Effector memory CD4-positive, alpha-beta T cell (primary cell): ENCODE data around the gene MACROD2.

Experiments
- DNase-seq, 3 donors: peaks; one replicate each; pipeline ENCODE4 v3.0.0-alpha.2; 2020
- H3K27ac ChIP-seq: 2 replicates; pipeline ENCODE4 v1.7.0; 2013; ENCODE audit warnings: mild to moderate bottlenecking, low read length, moderate library complexity; ENCODE audit not compliant: insufficient read depth, poor library complexity, severe bottlenecking
- H3K27me3 ChIP-seq: replicated peaks from 2 replicates; pipeline ENCODE4 v1.7.0; 2013; ENCODE audit warnings: mild to moderate bottlenecking, low read length; ENCODE audit not compliant: insufficient read depth, control insufficient read depth, poor library complexity, severe bottlenecking
- H3K36me3 ChIP-seq: 2 replicates; pipeline ENCODE4 v1.7.0; 2013; ENCODE audit warnings: mild to moderate bottlenecking, low read length, moderate library complexity; ENCODE audit not compliant: control insufficient read depth, insufficient read depth
- H3K4me1 ChIP-seq: 2 replicates; pipeline ENCODE4 v1.7.0; 2013; ENCODE audit warnings: low read length, mild to moderate bottlenecking; ENCODE audit not compliant: control insufficient read depth, insufficient read depth, poor library complexity, severe bottlenecking
- H3K4me3 ChIP-seq: 2 replicates; pipeline ENCODE4 v1.7.0; 2013; ENCODE audit warnings: low read length, low read depth, mild to moderate bottlenecking; ENCODE audit not compliant: insufficient read depth, poor library complexity, severe bottlenecking
- H3K9me3 ChIP-seq: 2 replicates; pipeline ENCODE4 v1.7.0; 2013; ENCODE audit warnings: mild to moderate bottlenecking, low read length, moderate library complexity; ENCODE audit not compliant: control insufficient read depth

MACROD2 gene

GRCh38 chr20:14518648-14519047, 523.3 kb downstream of the MACROD2 start:
- Histone ChIP-seq H3K27ac (no peak overlapping the region), H3K36me3 (no peaks in the 10 kb centered on the region), H3K4me1 (no peaks in the 10 kb centered on the region), H3K4me3 (no peak overlapping the region), H3K9me3 (no peaks in the 10 kb centered on the region), H3K27me3 (no peaks in the 10 kb centered on the region)
- DNase-seq: no peak

- no peak overlapping the region for H3K27ac ChIP-seq
- no peaks in the 10 kb centered on the region for H3K4me1 ChIP-seq
- no peaks in the 10 kb centered on the region for H3K36me3 ChIP-seq
- H3K27me3 ChIP-seq: no peaks in the 10 kb centered on the region
- no peak overlapping the region for H3K4me3 ChIP-seq
- no peaks in the 10 kb centered on the region for H3K9me3 ChIP-seq
- DNase-seq: no peak
Measured at GRCh38 chr20:14521016-14521415, 525.7 kb downstream of the MACROD2 start.

GRCh38 chr20:14521436-14521835, 526.1 kb downstream of the MACROD2 start:
- H3K36me3 ChIP-seq: no peaks in the 10 kb centered on the region
- DNase-seq: no peak
- H3K4me3 ChIP-seq: no peak overlapping the region
- no peaks in the 10 kb centered on the region for H3K4me1 ChIP-seq
- H3K9me3 ChIP-seq: no peaks in the 10 kb centered on the region
- no peak overlapping the region for H3K27ac ChIP-seq
- no peaks in the 10 kb centered on the region for H3K27me3 ChIP-seq

GRCh38 chr20:14522595-14522994, 527.3 kb downstream of the MACROD2 start:
- H3K4me1 ChIP-seq: no peaks in the 10 kb centered on the region
- no peaks in the 10 kb centered on the region for H3K36me3 ChIP-seq
- no peaks in the 10 kb centered on the region for H3K9me3 ChIP-seq
- no peak overlapping the region for H3K4me3 ChIP-seq
- H3K27me3 ChIP-seq: no peaks in the 10 kb centered on the region
- H3K27ac ChIP-seq: no peak overlapping the region
- DNase-seq: no peak

GRCh38 chr20:14523090-14523489, 527.8 kb downstream of the MACROD2 start:
- no peak for DNase-seq
- Histone ChIP-seq H3K27ac (no peak overlapping the region), H3K27me3 (no peaks in the 10 kb centered on the region)

GRCh38 chr20:14525426-14525825, 530.1 kb downstream of the MACROD2 start:
- Histone ChIP-seq H3K4me1 (no peaks in the 10 kb centered on the region), H3K27me3 (no peaks in the 10 kb centered on the region), H3K9me3 (no peaks in the 10 kb centered on the region), H3K36me3 (no peaks in the 10 kb centered on the region), H3K27ac (no peak overlapping the region), H3K4me3 (no peak overlapping the region)
- DNase-seq: no peak

More at GRCh38 chr20:14523090-14523489, 527.8 kb downstream of the MACROD2 start:
- H3K4me1 ChIP-seq: no peaks in the 10 kb centered on the region
- H3K9me3 ChIP-seq: no peaks in the 10 kb centered on the region
- no peaks in the 10 kb centered on the region for H3K36me3 ChIP-seq
- no peak overlapping the region for H3K4me3 ChIP-seq

- H3K4me1 ChIP-seq: no peaks in the 10 kb centered on the region
- no peak overlapping the region for H3K27ac ChIP-seq
- H3K9me3 ChIP-seq: no peaks in the 10 kb centered on the region
- no peak for DNase-seq
- no peak overlapping the region for H3K4me3 ChIP-seq
- H3K27me3 ChIP-seq: no peaks in the 10 kb centered on the region
- H3K36me3 ChIP-seq: no peaks in the 10 kb centered on the region
Measured at GRCh38 chr20:14526891-14527290, 531.6 kb downstream of the MACROD2 start.

- Histone ChIP-seq H3K4me3 (no peak overlapping the region), H3K27me3 (no peaks in the 10 kb centered on the region), H3K36me3 (no peaks in the 10 kb centered on the region), H3K27ac (no peak overlapping the region), H3K9me3 (no peaks in the 10 kb centered on the region), H3K4me1 (no peaks in the 10 kb centered on the region)
- no peak for DNase-seq
Measured at GRCh38 chr20:14531786-14532185, 536.5 kb downstream of the MACROD2 start.

- Histone ChIP-seq H3K27me3 (no peaks in the 10 kb centered on the region), H3K36me3 (no peaks in the 10 kb centered on the region), H3K27ac (no peak overlapping the region), H3K9me3 (peaks cover 6% of the 10 kb centered on the region), H3K4me1 (no peaks in the 10 kb centered on the region), H3K4me3 (no peak overlapping the region)
- no peak for DNase-seq
Measured at GRCh38 chr20:14536738-14537137, 541.4 kb downstream of the MACROD2 start.

- H3K36me3 ChIP-seq: no peaks in the 10 kb centered on the region
- H3K9me3 ChIP-seq: peaks cover 6% of the 10 kb centered on the region
- H3K27me3 ChIP-seq: no peaks in the 10 kb centered on the region
- no peak for DNase-seq
- H3K4me3 ChIP-seq: no peak overlapping the region
- no peak overlapping the region for H3K27ac ChIP-seq
- no peaks in the 10 kb centered on the region for H3K4me1 ChIP-seq
Measured at GRCh38 chr20:14538433-14538832, 543.1 kb downstream of the MACROD2 start.

- Histone ChIP-seq H3K36me3 (no peaks in the 10 kb centered on the region), H3K27me3 (no peaks in the 10 kb centered on the region), H3K27ac (no peak overlapping the region), H3K4me1 (no peaks in the 10 kb centered on the region), H3K4me3 (no peak overlapping the region), H3K9me3 (no peaks in the 10 kb centered on the region)
- no peak for DNase-seq
Measured at GRCh38 chr20:14543040-14543439, 547.7 kb downstream of the MACROD2 start.
